Colonic mucosa (tissue), 4 donors: ENCODE results near the gene LRRC53. TPM values are rescaled to one million over a fixed set of nuclear protein-coding genes. Genes with fewer than 3 reads are reported as not detected.

ENCODE experiments used
- DNase-seq: peaks from one replicate; pipeline ENCODE4 v3.0.0-alpha.2; 2020
- H3K27ac ChIP-seq: fragments of 200-600 bp; one replicate; pipeline ENCODE4 v1.8.0; 2021
- H3K27me3 ChIP-seq: fragments of 200-600 bp; one replicate; pipeline ENCODE4 v1.8.0; 2021
- H3K36me3 ChIP-seq: fragments of 200-600 bp; one replicate; pipeline ENCODE4 v1.8.0; 2021
- H3K4me1 ChIP-seq: fragments of 200-600 bp; one replicate; pipeline ENCODE4 v1.8.0; 2021; ENCODE audit warnings: mild to moderate bottlenecking
- H3K4me3 ChIP-seq: fragments of 200-600 bp; one replicate; pipeline ENCODE4 v1.8.0; 2021
- H3K9ac ChIP-seq, 2 donors: one replicate each; pipeline ENCODE4 v1.7.0; 2013; ENCODE audit warnings: control low read depth in 2 of 2, low read depth in 2 of 2, low read length in 2 of 2
- H3K9me3 ChIP-seq: fragments of 200-600 bp; one replicate; pipeline ENCODE4 v1.8.0; 2021
- CTCF ChIP-seq: fragments of 200-600 bp; IDR thresholded peaks from one replicate; pipeline ENCODE4 v1.8.0; 2022; ENCODE audit warnings: antibody characterized with exemption, mild to moderate bottlenecking
- intact Hi-C: fragments of 100-400 bp; cut with DNase I; formaldehyde crosslinking; loops from one replicate; pipeline ENCODE4 v1.14.1; 2022
- total RNA-seq, 2 donors: library from RNA; stranded (reverse); fragmentation: NEBNext Ultra II Directional in 1 of 2; extraction: Animal tissue kit (Norgen Biotek cat#: 25700) in 1 of 2; gene quantifications; one replicate each; pipeline ENCODE4 v1.2.1, GENCODE V29; 2021
- donor health status: healthy.
- donor health status: DM: no; HTN: no; CAD: no.
- donor health status: DM: no; HTN: no; CAD: no.

Gene LRRC53
- total RNA-seq, 2 donors from 2014 or later, result 0.07 TPM; not detected in 1

- TF ChIP-seq CTCF, result no peak
- Histone ChIP-seq H3K36me3 (no peaks in the 10 kb centered on the region), H3K9me3 (no peaks in the 10 kb centered on the region), H3K27me3 (no peaks in the 10 kb centered on the region), H3K4me3 (no peak overlapping the region), H3K27ac (no peak overlapping the region), H3K4me1 (no peaks in the 10 kb centered on the region), H3K9ac (no peak overlapping the region)
- intact Hi-C loops, result no loop called here
- no peak for DNase-seq
These were observed 37.8 kb downstream of the LRRC53 start for GRCh38 chr1:74474585-74474984.

- TF ChIP-seq CTCF, result no peak
- intact Hi-C loops, result no loop called here
These were observed 40.9 kb downstream of the LRRC53 start for GRCh38 chr1:74471470-74471869.

GRCh38 chr1:74470936-74471335 is 41.5 kb downstream of the LRRC53 start:
- no peak overlapping the region for H3K9ac ChIP-seq
- no peak overlapping the region for H3K27ac ChIP-seq
- no peak overlapping the region for H3K4me3 ChIP-seq
- no peak for TF ChIP-seq CTCF
- no peaks in the 10 kb centered on the region for H3K4me1 ChIP-seq
- no peaks in the 10 kb centered on the region for H3K9me3 ChIP-seq
- DNase-seq, result no peak
- H3K36me3 ChIP-seq, result no peaks in the 10 kb centered on the region
- intact Hi-C loops, result no loop called here
- H3K27me3 ChIP-seq, result no peaks in the 10 kb centered on the region

More at GRCh38 chr1:74471470-74471869, 40.9 kb downstream of the LRRC53 start:
- no peaks in the 10 kb centered on the region for H3K36me3 ChIP-seq
- no peak overlapping the region for H3K27ac ChIP-seq
- H3K4me1 ChIP-seq, result no peaks in the 10 kb centered on the region
- no peaks in the 10 kb centered on the region for H3K9me3 ChIP-seq
- H3K27me3 ChIP-seq, result no peaks in the 10 kb centered on the region
- H3K4me3 ChIP-seq, result no peak overlapping the region
- DNase-seq, result no peak
- no peak overlapping the region for H3K9ac ChIP-seq

- TF ChIP-seq CTCF, result no peak
- intact Hi-C loops, result no loop called here
- no peak for DNase-seq
- Histone ChIP-seq H3K27me3 (no peaks in the 10 kb centered on the region), H3K9ac (no peak overlapping the region), H3K4me1 (no peaks in the 10 kb centered on the region), H3K27ac (no peak overlapping the region), H3K9me3 (no peaks in the 10 kb centered on the region), H3K4me3 (no peak overlapping the region), H3K36me3 (no peaks in the 10 kb centered on the region)
These were observed 42.2 kb downstream of the LRRC53 start for GRCh38 chr1:74470251-74470650.

GRCh38 chr1:74468982-74469603 is 43.3 kb downstream of the LRRC53 start:
- intact Hi-C loops, result no loop called here
- no peak for DNase-seq

More at GRCh38 chr1:74468982-74469603, 43.3 kb downstream of the LRRC53 start:
- Histone ChIP-seq H3K4me1 (no peaks in the 10 kb centered on the region), H3K27me3 (no peaks in the 10 kb centered on the region), H3K9ac (no peak overlapping the region), H3K9me3 (no peaks in the 10 kb centered on the region), H3K27ac (no peak overlapping the region), H3K4me3 (no peak overlapping the region), H3K36me3 (no peaks in the 10 kb centered on the region)
- TF ChIP-seq CTCF, result peak; percentile 37
